HFFc6 (cell line): Measurements from ENCODE around the gene C1QTNF9B. TPM values are rescaled to one million over a fixed set of nuclear protein-coding genes. Genes with fewer than 3 reads are reported as not detected.

Experiments used
- DNase-seq: peaks from one replicate; pipeline ENCODE4 v3.0.0-alpha.2; 2018
- H3K27ac Mint-ChIP-seq: 2 replicates; pipeline ENCODE4 v1.8.0; 2020; ENCODE audit warnings: mild to moderate bottlenecking, mixed read lengths
- H3K27me3 Mint-ChIP-seq: 2 replicates; pipeline ENCODE4 v1.8.0; 2021; ENCODE audit warnings: mild to moderate bottlenecking, moderate library complexity, mixed read lengths; ENCODE audit not compliant: insufficient read depth
- H3K36me3 Mint-ChIP-seq: 2 replicates; pipeline ENCODE4 v1.8.0; 2021; ENCODE audit warnings: low read depth, mixed read lengths
- H3K4me1 Mint-ChIP-seq: 2 replicates; pipeline ENCODE4 v1.8.0; 2020; ENCODE audit warnings: low read depth, mixed read lengths
- H3K4me3 Mint-ChIP-seq: 2 replicates; pipeline ENCODE4 v1.8.0; 2020; ENCODE audit warnings: mild to moderate bottlenecking, moderate library complexity, mixed read lengths
- H3K9me3 Mint-ChIP-seq: 2 replicates; pipeline ENCODE4 v1.8.0; 2020; ENCODE audit warnings: mild to moderate bottlenecking, mixed read lengths
- total RNA-seq, 6 experiments: library from RNA; stranded (reverse); fragmentation: NEBNext Ultra II Directional; extraction: Animal tissue kit (Norgen Biotek cat#: 25700); gene quantifications; 2 replicates in 1 of 6; 3 replicates in 5 of 6; pipeline ENCODE4 v1.2.3, GENCODE V29; 2021
- TF ChIP-seq, protein P1 (sequence below): fragments of 200-600 bp; sonication (generic); IDR thresholded peaks from 2 replicates; pipeline ENCODE4 v1.5.0; 2021; ENCODE audit warnings: antibody characterized with exemption, mild to moderate bottlenecking

C1QTNF9B gene
- total RNA-seq, 6 experiments from 2014 or later: 0.25 to 0.27 TPM; not detected in 4

GRCh38 chr13:23867027-23867491 is 30.2 kb downstream of the C1QTNF9B start:
- DNase-seq: peak; percentile 45
- Mint-ChIP-seq H3K9me3 (no peaks in the 10 kb centered on the region), H3K36me3 (no peaks in the 10 kb centered on the region), H3K27ac (no peak overlapping the region), H3K27me3 (no peaks in the 10 kb centered on the region), H3K4me3 (no peak overlapping the region), H3K4me1 (peaks cover 9% of the 10 kb centered on the region; the same call in 1 of the 2 replicates)
- TF ChIP-seq, protein P1, sequence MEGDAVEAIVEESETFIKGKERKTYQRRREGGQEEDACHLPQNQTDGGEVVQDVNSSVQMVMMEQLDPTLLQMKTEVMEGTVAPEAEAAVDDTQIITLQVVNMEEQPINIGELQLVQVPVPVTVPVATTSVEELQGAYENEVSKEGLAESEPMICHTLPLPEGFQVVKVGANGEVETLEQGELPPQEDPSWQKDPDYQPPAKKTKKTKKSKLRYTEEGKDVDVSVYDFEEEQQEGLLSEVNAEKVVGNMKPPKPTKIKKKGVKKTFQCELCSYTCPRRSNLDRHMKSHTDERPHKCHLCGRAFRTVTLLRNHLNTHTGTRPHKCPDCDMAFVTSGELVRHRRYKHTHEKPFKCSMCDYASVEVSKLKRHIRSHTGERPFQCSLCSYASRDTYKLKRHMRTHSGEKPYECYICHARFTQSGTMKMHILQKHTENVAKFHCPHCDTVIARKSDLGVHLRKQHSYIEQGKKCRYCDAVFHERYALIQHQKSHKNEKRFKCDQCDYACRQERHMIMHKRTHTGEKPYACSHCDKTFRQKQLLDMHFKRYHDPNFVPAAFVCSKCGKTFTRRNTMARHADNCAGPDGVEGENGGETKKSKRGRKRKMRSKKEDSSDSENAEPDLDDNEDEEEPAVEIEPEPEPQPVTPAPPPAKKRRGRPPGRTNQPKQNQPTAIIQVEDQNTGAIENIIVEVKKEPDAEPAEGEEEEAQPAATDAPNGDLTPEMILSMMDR: no peak

- 0 out of 2 replicates have a peak, but pooled peaks cover 3% of the 10 kb centered on the region for H3K36me3 Mint-ChIP-seq
- TF ChIP-seq, protein P1: no peak
- H3K4me1 Mint-ChIP-seq: peaks cover 9% of the 10 kb centered on the region; the same call in 1 of the 2 replicates
- no peak overlapping the region for H3K27ac Mint-ChIP-seq
- H3K9me3 Mint-ChIP-seq: no peaks in the 10 kb centered on the region
- no peaks in the 10 kb centered on the region for H3K27me3 Mint-ChIP-seq
- H3K4me3 Mint-ChIP-seq: no peak overlapping the region
- DNase-seq: no peak
These were observed 30.8 kb downstream of the C1QTNF9B start for GRCh38 chr13:23866420-23867026.

DNA sequence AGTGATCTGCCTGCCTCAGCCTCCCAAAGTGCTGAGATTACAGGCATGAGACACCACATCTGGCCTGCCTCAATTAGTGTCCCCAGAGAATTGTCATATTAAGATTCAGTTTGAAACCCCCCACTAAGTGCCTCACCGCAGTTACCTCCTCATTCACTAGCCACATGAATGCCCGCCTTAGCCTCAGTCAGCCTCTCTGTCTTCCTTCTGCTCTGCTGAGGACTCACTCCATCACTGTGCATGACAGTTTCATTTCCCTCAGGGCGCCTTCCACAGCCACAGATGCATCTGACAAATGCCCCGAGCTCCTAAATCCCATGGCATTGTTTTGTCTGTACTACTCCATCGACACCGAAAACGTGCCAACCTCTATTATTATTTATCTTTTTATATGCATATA is 31.4 kb downstream of the C1QTNF9B start:
- Mint-ChIP-seq H3K36me3 (0 out of 2 replicates have a peak, but pooled peaks cover 5% of the 10 kb centered on the region), H3K27ac (peak overlapping the region; percentile 56; the same call in 1 of the 2 replicates), H3K27me3 (no peaks in the 10 kb centered on the region), H3K9me3 (no peaks in the 10 kb centered on the region), H3K4me3 (no peak overlapping the region), H3K4me1 (peaks cover 4% of the 10 kb centered on the region; the same call in 1 of the 2 replicates)
- no peak for DNase-seq
- TF ChIP-seq, protein P1: no peak

- Mint-ChIP-seq H3K36me3 (peaks cover 14% of the 10 kb centered on the region), H3K27me3 (no peaks in the 10 kb centered on the region), H3K4me3 (no peak overlapping the region), H3K27ac (no peak overlapping the region), H3K9me3 (no peaks in the 10 kb centered on the region), H3K4me1 (peaks cover under 1% of the 10 kb centered on the region; the same call in 1 of the 2 replicates)
- TF ChIP-seq, protein P1: no peak
- DNase-seq: no peak
These were observed 32.3 kb downstream of the C1QTNF9B start for GRCh38 chr13:23865026-23865425.

GRCh38 chr13:23861310-23861709 is 36.0 kb downstream of the C1QTNF9B start:
- no peak overlapping the region for H3K4me3 Mint-ChIP-seq
- no peaks in the 10 kb centered on the region; the same call in 1 of the 2 replicates for H3K27me3 Mint-ChIP-seq
- peaks cover 20% of the 10 kb centered on the region for H3K4me1 Mint-ChIP-seq
- TF ChIP-seq, protein P1: no peak
- DNase-seq: no peak
- H3K9me3 Mint-ChIP-seq: no peaks in the 10 kb centered on the region
- no peak overlapping the region for H3K27ac Mint-ChIP-seq
- H3K36me3 Mint-ChIP-seq: peaks cover 23% of the 10 kb centered on the region
